GM23338 (cell line): Measurements from ENCODE around the gene PLOD3. TPM values are rescaled to one million over a fixed set of nuclear protein-coding genes. Genes with fewer than 3 reads are reported as not detected.

ENCODE experiments used
- ATAC-seq: fragments of 200-7000 bp; cut with Tn5 transposase; 3 replicates; pipeline ENCODE4 v1.9.1; 2020
- DNase-seq: peaks from one replicate; pipeline ENCODE4 v3.0.0-alpha.2; 2015; ENCODE audit warnings: low spot score
- H2AFZ ChIP-seq: fragments of 200-600 bp; sonication (generic); 2 replicates; pipeline ENCODE4 v1.8.0; 2016; ENCODE audit warnings: antibody characterized with exemption, mild to moderate bottlenecking, moderate library complexity
- H3F3A ChIP-seq: fragments of 200-600 bp; sonication (generic); replicated peaks from 2 replicates; pipeline ENCODE4 v1.8.0; 2017; ENCODE audit warnings: antibody characterized with exemption, mixed run types, low read depth
- H3K27ac ChIP-seq: fragments of 200-600 bp; sonication (generic); 2 replicates; pipeline ENCODE4 v1.6.1; 2016; ENCODE audit warnings: low read depth
- H3K27me3 ChIP-seq: fragments of 200-600 bp; sonication (generic); 2 replicates; pipeline ENCODE4 v1.8.0; 2016; ENCODE audit warnings: mild to moderate bottlenecking, mixed run types, moderate library complexity; ENCODE audit not compliant: insufficient read depth
- H3K36me3 ChIP-seq: fragments of 200-600 bp; sonication (generic); 2 replicates; pipeline ENCODE4 v1.8.0; 2016; ENCODE audit warnings: mild to moderate bottlenecking; ENCODE audit not compliant: insufficient read depth
- H3K4me1 ChIP-seq: fragments of 200-600 bp; sonication (generic); 2 replicates; pipeline ENCODE4 v1.8.0; 2016; ENCODE audit warnings: mild to moderate bottlenecking, moderate library complexity; ENCODE audit not compliant: insufficient read depth
- H3K4me2 ChIP-seq: fragments of 200-600 bp; sonication (generic); 2 replicates; pipeline ENCODE4 v1.7.1; 2017; ENCODE audit warnings: mixed run types
- H3K4me3 ChIP-seq: fragments of 200-600 bp; sonication (generic); 2 replicates; pipeline ENCODE4 v1.6.1; 2016; ENCODE audit warnings: mixed run types
- H3K79me2 ChIP-seq: fragments of 200-600 bp; sonication (generic); replicated peaks from 2 replicates; pipeline ENCODE4 v1.8.0; 2017; ENCODE audit warnings: mild to moderate bottlenecking; ENCODE audit not compliant: insufficient read depth
- H3K9me2 ChIP-seq: fragments of 200-600 bp; sonication (generic); 2 replicates; pipeline ENCODE4 v1.8.0; 2017; ENCODE audit not compliant: insufficient read depth
- H4K20me1 ChIP-seq: fragments of 200-600 bp; sonication (generic); replicated peaks from 2 replicates; pipeline ENCODE4 v1.8.0; 2017; ENCODE audit warnings: mild to moderate bottlenecking; ENCODE audit not compliant: insufficient read depth
- H3K27ac Mint-ChIP-seq: 2 replicates; pipeline ENCODE4 v1.8.0; 2020; ENCODE audit warnings: inconsistent platforms, mild to moderate bottlenecking, moderate library complexity, mixed read lengths
- H3K27me3 Mint-ChIP-seq: 3 replicates; pipeline ENCODE4 v1.8.0; 2022; ENCODE audit warnings: low read depth, mild to moderate bottlenecking, moderate library complexity, mixed read lengths, inconsistent platforms; ENCODE audit not compliant: insufficient read depth, poor library complexity
- H3K36me3 Mint-ChIP-seq: 3 replicates; pipeline ENCODE4 v1.8.0; 2021; ENCODE audit warnings: low read depth, mild to moderate bottlenecking, inconsistent platforms, moderate library complexity, mixed read lengths
- H3K4me1 Mint-ChIP-seq: 3 replicates; pipeline ENCODE4 v1.8.0; 2020; ENCODE audit warnings: mild to moderate bottlenecking, inconsistent platforms, mixed read lengths
- H3K4me3 Mint-ChIP-seq: 3 replicates; pipeline ENCODE4 v1.8.0; 2021; ENCODE audit warnings: moderate library complexity, mild to moderate bottlenecking, inconsistent platforms, mixed read lengths
- H3K9me3 Mint-ChIP-seq: 3 replicates; pipeline ENCODE4 v1.8.0; 2020; ENCODE audit warnings: moderate library complexity, mild to moderate bottlenecking, inconsistent platforms, mixed read lengths
- CTCF ChIP-seq, 2 experiments: fragments of 200-600 bp in 1 of 2; sonication (generic) in 1 of 2; conservative IDR thresholded peaks; 2 replicates each; pipeline versions ENCODE4 v1.5.1 to v1.6.1; 2016 to 2017; ENCODE audit warnings: antibody characterized with exemption in 2 of 2, low read depth in 2 of 2, mild to moderate bottlenecking in 2 of 2, moderate library complexity in 1 of 2
- ETS1 ChIP-seq: IDR thresholded peaks from 2 replicates; pipeline ENCODE4 v1.6.1; 2016; ENCODE audit warnings: antibody characterized with exemption
- EZH2 ChIP-seq: fragments of 200-600 bp; sonication (generic); IDR thresholded peaks from one replicate; pipeline ENCODE4 v1.8.0; 2017; ENCODE audit warnings: antibody characterized with exemption, mild to moderate bottlenecking, low read depth; ENCODE audit not compliant: unreplicated experiment
- EZH2phosphoT487 ChIP-seq: fragments of 200-600 bp; sonication (generic); IDR thresholded peaks from one replicate; pipeline ENCODE4 v1.8.1; 2018; ENCODE audit warnings: antibody characterized with exemption; ENCODE audit not compliant: unreplicated experiment
- JUNB ChIP-seq: IDR thresholded peaks from one replicate; pipeline ENCODE4 v1.6.1; 2016; ENCODE audit warnings: antibody characterized with exemption; ENCODE audit not compliant: unreplicated experiment
- NANOG ChIP-seq: IDR thresholded peaks from 2 replicates; pipeline ENCODE4 v1.6.1; 2016; ENCODE audit warnings: antibody characterized with exemption, borderline replicate concordance
- POLR2AphosphoS5 ChIP-seq: IDR thresholded peaks from 2 replicates; pipeline ENCODE4 v1.6.1; 2016; ENCODE audit warnings: antibody characterized with exemption, low read depth
- ZNF331 ChIP-seq: fragments of 250-450 bp; sonication (Bioruptor Pico); IDR thresholded peaks from 2 replicates; pipeline ENCODE4 v1.5.0; 2020; ENCODE audit warnings: low read depth, mild to moderate bottlenecking, moderate library complexity
- ZNF462 ChIP-seq: fragments of 250-450 bp; sonication (Bioruptor Pico); IDR thresholded peaks from 2 replicates; pipeline ENCODE4 v1.5.0; 2020; ENCODE audit warnings: mild to moderate bottlenecking, moderate library complexity
- polyA plus RNA-seq: library from polyadenylated mRNA; unstranded; fragments of >200 nt; fragmentation: Nextera tagmentation; extraction: Ambion mirVana; gene quantifications from 2 replicates; pipeline ENCODE4 v1.2.1, GENCODE V29; 2016
- total RNA-seq: library from RNA; depleted of rRNA; stranded (reverse); fragments of >200 nt; shearing (Covaris generic); gene quantifications from 2 replicates; pipeline ENCODE4 v1.2.3, GENCODE V29; 2014

Gene PLOD3
- total and polyA plus RNA-seq, 2 experiments from 2014 or later = 35.2 to 40.7 TPM

GRCh38 chr7:101206665-101207042 is 10.7 kb downstream of the PLOD3 start:
- Histone ChIP-seq H3K27me3 (peaks cover 13% of the 10 kb centered on the region), H3K36me3 (no peaks in the 10 kb centered on the region; the same call in 1 of the 2 replicates), H3K79me2 (no peaks in the 10 kb centered on the region), H4K20me1 (no peaks in the 10 kb centered on the region), H2AFZ (no peak overlapping the region), H3F3A (peaks cover 7% of the 10 kb centered on the region), H3K4me2 (no peak overlapping the region), H3K9me2 (no peaks in the 10 kb centered on the region), H3K4me1 (no peaks in the 10 kb centered on the region), H3K27ac (no peak overlapping the region), H3K4me3 (no peak overlapping the region)
- Mint-ChIP-seq H3K27ac (no peak overlapping the region), H3K4me1 (no peaks in the 10 kb centered on the region; the same call in 1 of the 3 replicates), H3K36me3 (peaks cover 14% of the 10 kb centered on the region), H3K4me3 (no peak overlapping the region), H3K27me3 (peaks cover 5% of the 10 kb centered on the region), H3K9me3 (no peaks in the 10 kb centered on the region)
- TF ChIP-seq EZH2phosphoT487 (no peak), EZH2 (no peak), CTCF (conservative IDR thresholded peaks at IDR 0.05; ENCODE audit: low read depth in 2 of 2) (no peak), NANOG (no peak), JUNB (no peak), ZNF331 (CRISPR knock-in tag) (no peak), POLR2AphosphoS5 (no peak)
- no peak for DNase-seq
- ATAC-seq = no peak

- DNase-seq (no peak), ATAC-seq (no peak)
- Histone ChIP-seq H3K9me2 (no peaks in the 10 kb centered on the region), H3K4me1 (peaks cover 4% of the 10 kb centered on the region), H3K27me3 (peaks cover 18% of the 10 kb centered on the region), H3K4me2 (no peak overlapping the region), H3F3A (peaks cover 7% of the 10 kb centered on the region), H3K36me3 (no peaks in the 10 kb centered on the region; the same call in 1 of the 2 replicates), H3K4me3 (no peak overlapping the region), H3K27ac (0 out of 2 replicates have a peak overlapping the region, but pooled peaks have one; percentile 76), H2AFZ (no peak overlapping the region), H3K79me2 (no peaks in the 10 kb centered on the region), H4K20me1 (no peaks in the 10 kb centered on the region)
- H3K27ac Mint-ChIP-seq = no peak overlapping the region; the same call in 1 of the 2 replicates
- peaks cover 3% of the 10 kb centered on the region for H3K4me1 Mint-ChIP-seq
- H3K9me3 Mint-ChIP-seq = no peaks in the 10 kb centered on the region
- peaks cover 8% of the 10 kb centered on the region for H3K27me3 Mint-ChIP-seq
- H3K36me3 Mint-ChIP-seq = peaks cover 14% of the 10 kb centered on the region
- no peak overlapping the region for H3K4me3 Mint-ChIP-seq
- TF ChIP-seq NANOG (no peak), POLR2AphosphoS5 (no peak), CTCF (conservative IDR thresholded peaks at IDR 0.05; ENCODE audit: low read depth in 2 of 2) (no peak), ETS1 (no peak), ZNF462 (CRISPR knock-in tag) (no peak)
Measured at GRCh38 chr7:101205901-101206664, 11.3 kb downstream of the PLOD3 start.
